ENCODE measurements around the gene FBXL14.

FBXL14 gene

GRCh38 chr12:1573960-1574864 lies 20.2 kb downstream of the FBXL14 start:
- H3K4me3 ChIP-seq (ENCODE audit: low read depth, low read length) = no peak overlapping the region
- no peak for TF ChIP-seq CTCF (IDR thresholded peaks at IDR 0.05; ENCODE audit: insufficient read depth, low read depth, low read length, missing control alignments)
- DNase-seq (ENCODE audit: low read depth) = no peak

- H3K4me3 ChIP-seq (ENCODE audit: low read depth, low read length) = no peak overlapping the region
- no peak for DNase-seq (ENCODE audit: low read depth)
- TF ChIP-seq CTCF (IDR thresholded peaks at IDR 0.05; ENCODE audit: insufficient read depth, low read depth, low read length, missing control alignments) = no peak
Observed at GRCh38 chr12:1572731-1573130, 21.6 kb downstream of the FBXL14 start.

GRCh38 chr12:1567852-1568251 lies 26.5 kb downstream of the FBXL14 start:
- no peak for TF ChIP-seq CTCF (IDR thresholded peaks at IDR 0.05; ENCODE audit: insufficient read depth, low read depth, low read length, missing control alignments)
- no peak overlapping the region for H3K4me3 ChIP-seq (ENCODE audit: low read depth, low read length)
- DNase-seq (ENCODE audit: low read depth) = no peak

GRCh38 chr12:1566449-1567135 lies 27.8 kb downstream of the FBXL14 start:
- DNase-seq (ENCODE audit: low read depth) = no peak
- no peak overlapping the region for H3K4me3 ChIP-seq (ENCODE audit: low read depth, low read length)
- no peak for TF ChIP-seq CTCF (IDR thresholded peaks at IDR 0.05; ENCODE audit: insufficient read depth, low read depth, low read length, missing control alignments)

- no peak for TF ChIP-seq CTCF (IDR thresholded peaks at IDR 0.05; ENCODE audit: insufficient read depth, low read depth, low read length, missing control alignments)
- no peak overlapping the region for H3K4me3 ChIP-seq (ENCODE audit: low read depth, low read length)
- no peak for DNase-seq (ENCODE audit: low read depth)
Observed at GRCh38 chr12:1565172-1565571, 29.2 kb downstream of the FBXL14 start.

- no peak overlapping the region for H3K4me3 ChIP-seq (ENCODE audit: low read depth, low read length)
- no peak for DNase-seq (ENCODE audit: low read depth)
- TF ChIP-seq CTCF (IDR thresholded peaks at IDR 0.05; ENCODE audit: insufficient read depth, low read depth, low read length, missing control alignments) = no peak
Observed at GRCh38 chr12:1564067-1564466, 30.3 kb downstream of the FBXL14 start.
